ENCODE results near the gene SOST. TPM values are rescaled to one million over a fixed set of nuclear protein-coding genes. Genes with fewer than 3 reads are reported as not detected.

The SOST gene
- total and polyA plus RNA-seq, 2 donors (not counting 1 experiment from before 2014, with no cell fraction given), result not detected

DNA sequence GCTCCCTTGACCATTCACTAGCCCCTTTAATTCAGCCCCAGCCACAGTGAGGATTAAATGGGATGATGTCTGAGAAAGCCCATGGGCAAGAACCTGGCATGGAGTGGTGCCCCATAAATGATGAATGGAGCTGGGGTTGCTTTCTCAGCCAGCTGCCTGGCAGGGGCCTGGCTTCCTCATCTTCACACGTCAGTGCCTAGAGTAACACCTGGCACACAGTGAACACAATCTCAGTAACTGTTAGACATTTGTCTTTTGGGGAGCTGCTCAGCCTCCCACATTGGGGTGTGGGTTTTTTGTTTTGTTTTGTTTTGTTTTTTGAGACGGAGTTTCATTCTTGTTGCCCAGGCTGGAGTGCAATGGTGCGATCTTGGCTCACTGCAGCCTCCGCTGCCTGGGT is 49.4 kb downstream of the SOST start:
- no peak overlapping the region for H3K27ac Mint-ChIP-seq
- Histone ChIP-seq H3K4me3 (ENCODE audit: control extremely low read depth in 1 of 5, extremely low read depth in 1 of 5, insufficient read depth in 1 of 5, low read depth in 2 of 5, low read length in 4 of 5) (no peak overlapping the region), H3K9me3 (ENCODE audit: control extremely low read depth in 1 of 3, control insufficient read depth in 2 of 3, insufficient read depth in 1 of 3, low read length in 2 of 3) (no peaks in the 10 kb centered on the region), H3K9ac (ENCODE audit: low read length) (no peak overlapping the region), H3K27ac (ENCODE audit: low read length in 2 of 2) (no peak overlapping the region), H3K27me3 (replicated peaks in 1 of 4; ENCODE audit: control extremely low read depth in 1 of 4, control insufficient read depth in 3 of 4, insufficient read depth in 4 of 4, low read length in 3 of 4) (peaks cover 0 to 49% (median 11%) of the 10 kb centered on the region in 4 experiments), H2AFZ (ENCODE audit: insufficient read depth, low read depth, low read length, poor library complexity, severe bottlenecking) (no peak overlapping the region), H3K79me2 (ENCODE audit: control insufficient read depth, insufficient read depth, low read length) (no peaks in the 10 kb centered on the region), H3K36me3 (replicated peaks in 1 of 2; ENCODE audit: control extremely low read depth in 1 of 2, control insufficient read depth in 1 of 2, extremely low read depth in 1 of 2, insufficient read depth in 2 of 2, low read length in 1 of 2) (no peaks in the 10 kb centered on the region), H4K20me1 (ENCODE audit: control insufficient read depth, insufficient read depth, low read length, poor library complexity, severe bottlenecking) (no peaks in the 10 kb centered on the region), H3K4me1 (ENCODE audit: control insufficient read depth in 2 of 2, insufficient read depth in 2 of 2, low read length in 2 of 2) (peaks cover 5 to 12% of the 10 kb centered on the region in 2 donors), H3K4me2 (replicated peaks; ENCODE audit: low read depth, low read length, poor library complexity, severe bottlenecking) (no peak overlapping the region)
- intact Hi-C loops (cut with micrococcal nuclease), result no loop called here
- no CpG with 5 or more reads among the region's 4 CpGs for WGBS (ENCODE audit: insufficient coverage)
- ChIA-PET CTCF (interaction anchor here (1.0 kb wide), 1 partner anchor 12 kb away, joined by 3 read pairs; no protein-coding TSS in a partner anchor), POLR2A (interaction anchor here (0.7 kb wide), 1 partner anchor 10 kb away, joined by 3 read pairs; no protein-coding TSS in a partner anchor)
- peaks cover 52% of the 10 kb centered on the region for H3K27me3 Mint-ChIP-seq
- TF ChIP-seq EZH2 (IDR thresholded peaks at IDR 0.05; ENCODE audit: borderline replicate concordance, insufficient read depth, low read depth, low read length, poor library complexity, severe bottlenecking), result no peak
- TF ChIP-seq, protein P1, sequence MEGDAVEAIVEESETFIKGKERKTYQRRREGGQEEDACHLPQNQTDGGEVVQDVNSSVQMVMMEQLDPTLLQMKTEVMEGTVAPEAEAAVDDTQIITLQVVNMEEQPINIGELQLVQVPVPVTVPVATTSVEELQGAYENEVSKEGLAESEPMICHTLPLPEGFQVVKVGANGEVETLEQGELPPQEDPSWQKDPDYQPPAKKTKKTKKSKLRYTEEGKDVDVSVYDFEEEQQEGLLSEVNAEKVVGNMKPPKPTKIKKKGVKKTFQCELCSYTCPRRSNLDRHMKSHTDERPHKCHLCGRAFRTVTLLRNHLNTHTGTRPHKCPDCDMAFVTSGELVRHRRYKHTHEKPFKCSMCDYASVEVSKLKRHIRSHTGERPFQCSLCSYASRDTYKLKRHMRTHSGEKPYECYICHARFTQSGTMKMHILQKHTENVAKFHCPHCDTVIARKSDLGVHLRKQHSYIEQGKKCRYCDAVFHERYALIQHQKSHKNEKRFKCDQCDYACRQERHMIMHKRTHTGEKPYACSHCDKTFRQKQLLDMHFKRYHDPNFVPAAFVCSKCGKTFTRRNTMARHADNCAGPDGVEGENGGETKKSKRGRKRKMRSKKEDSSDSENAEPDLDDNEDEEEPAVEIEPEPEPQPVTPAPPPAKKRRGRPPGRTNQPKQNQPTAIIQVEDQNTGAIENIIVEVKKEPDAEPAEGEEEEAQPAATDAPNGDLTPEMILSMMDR (IDR thresholded peaks at IDR 0.05), result no peak
- DNase-seq (no peak), ATAC-seq (ENCODE audit: low read depth) (no peak)
- no peaks in the 10 kb centered on the region for H3K9me3 Mint-ChIP-seq (ENCODE audit: insufficient read depth)
- no peak overlapping the region for H3K4me3 Mint-ChIP-seq
- peaks cover 7% of the 10 kb centered on the region for H3K4me1 Mint-ChIP-seq

DNA sequence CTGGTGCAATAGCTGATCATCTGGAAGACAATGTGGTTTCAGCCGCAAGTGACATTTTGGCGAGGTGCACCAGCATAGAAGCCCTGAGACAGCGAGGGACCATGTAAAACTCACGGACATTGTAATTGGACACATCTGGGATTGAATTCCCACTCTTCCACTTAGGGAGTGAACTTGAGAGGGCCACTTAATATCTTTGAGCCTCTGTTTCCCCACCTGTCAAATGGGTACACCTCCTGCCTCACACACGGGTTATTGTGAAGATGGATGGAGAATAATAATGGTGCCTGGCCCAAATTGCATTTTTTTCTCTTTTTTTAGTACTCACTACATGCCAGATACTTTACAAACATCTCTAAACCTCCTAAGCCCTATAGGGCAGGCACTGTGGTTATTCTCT is 51.4 kb downstream of the SOST start:
- no peaks in the 10 kb centered on the region for H4K20me1 ChIP-seq (ENCODE audit: control insufficient read depth, insufficient read depth, low read length, poor library complexity, severe bottlenecking)
- H3K27ac Mint-ChIP-seq, result no peak overlapping the region
- H3K9ac ChIP-seq (ENCODE audit: low read length), result no peak overlapping the region
- H2AFZ ChIP-seq (ENCODE audit: insufficient read depth, low read depth, low read length, poor library complexity, severe bottlenecking), result no peak overlapping the region
- WGBS (ENCODE audit: insufficient coverage), result 93% methylated on average over 3 of the region's 5 CpGs
- H3K79me2 ChIP-seq (ENCODE audit: control insufficient read depth, insufficient read depth, low read length), result no peaks in the 10 kb centered on the region
- ChIA-PET POLR2A (no interaction called here), CTCF (interaction anchor here (0.6 to 1.1 kb wide), 2 partner anchors 33 to 113 kb away, joined by 3 to 4 read pairs; no protein-coding TSS in a partner anchor)
- H3K9me3 Mint-ChIP-seq (ENCODE audit: insufficient read depth), result peaks cover 4% of the 10 kb centered on the region
- H3K4me1 Mint-ChIP-seq, result peaks cover 1% of the 10 kb centered on the region
- no peak for TF ChIP-seq EZH2 (IDR thresholded peaks at IDR 0.05; ENCODE audit: borderline replicate concordance, insufficient read depth, low read depth, low read length, poor library complexity, severe bottlenecking)
- TF ChIP-seq, protein P1 (IDR thresholded peaks at IDR 0.05), result no peak
- H3K4me2 ChIP-seq (replicated peaks; ENCODE audit: low read depth, low read length, poor library complexity, severe bottlenecking), result no peak overlapping the region
- peaks cover 0 to 36% (median 3%) of the 10 kb centered on the region in 4 experiments for H3K27me3 ChIP-seq (replicated peaks in 1 of 4; ENCODE audit: control extremely low read depth in 1 of 4, control insufficient read depth in 3 of 4, insufficient read depth in 4 of 4, low read length in 3 of 4)
- no peaks in the 10 kb centered on the region for H3K4me1 ChIP-seq (ENCODE audit: control insufficient read depth in 2 of 2, insufficient read depth in 2 of 2, low read length in 2 of 2)
- H3K9me3 ChIP-seq (ENCODE audit: control extremely low read depth in 1 of 3, control insufficient read depth in 2 of 3, insufficient read depth in 1 of 3, low read length in 2 of 3), result no peaks in the 10 kb centered on the region
- DNase-seq (no peak), ATAC-seq (ENCODE audit: low read depth) (no peak)
- no peak overlapping the region for H3K4me3 Mint-ChIP-seq
- peaks cover 46% of the 10 kb centered on the region for H3K27me3 Mint-ChIP-seq
- H3K36me3 ChIP-seq (replicated peaks in 1 of 2; ENCODE audit: control extremely low read depth in 1 of 2, control insufficient read depth in 1 of 2, extremely low read depth in 1 of 2, insufficient read depth in 2 of 2, low read length in 1 of 2), result no peaks in the 10 kb centered on the region
- intact Hi-C loops (cut with micrococcal nuclease), result no loop called here
- no peak overlapping the region for H3K27ac ChIP-seq (ENCODE audit: low read length in 2 of 2)
- no peak overlapping the region for H3K4me3 ChIP-seq (ENCODE audit: control extremely low read depth in 1 of 5, extremely low read depth in 1 of 5, insufficient read depth in 1 of 5, low read depth in 2 of 5, low read length in 4 of 5)

All from B cell (primary cell).